ENCODE results near the gene ZNF724. TPM values are rescaled to one million over a fixed set of nuclear protein-coding genes. Genes with fewer than 3 reads are reported as not detected.
A peak's percentile ranks its signal among the peaks of the same experiment; 100 is the strongest.
"Not testable (repeated sequence)": the region's sequence is repeated elsewhere in the genome, so short reads cannot be mapped to it uniquely, and the experiment has no call there.

Gene ZNF724
- total RNA-seq: 10 to 100 TPM; 13.6 to 14.5 TPM

DNA sequence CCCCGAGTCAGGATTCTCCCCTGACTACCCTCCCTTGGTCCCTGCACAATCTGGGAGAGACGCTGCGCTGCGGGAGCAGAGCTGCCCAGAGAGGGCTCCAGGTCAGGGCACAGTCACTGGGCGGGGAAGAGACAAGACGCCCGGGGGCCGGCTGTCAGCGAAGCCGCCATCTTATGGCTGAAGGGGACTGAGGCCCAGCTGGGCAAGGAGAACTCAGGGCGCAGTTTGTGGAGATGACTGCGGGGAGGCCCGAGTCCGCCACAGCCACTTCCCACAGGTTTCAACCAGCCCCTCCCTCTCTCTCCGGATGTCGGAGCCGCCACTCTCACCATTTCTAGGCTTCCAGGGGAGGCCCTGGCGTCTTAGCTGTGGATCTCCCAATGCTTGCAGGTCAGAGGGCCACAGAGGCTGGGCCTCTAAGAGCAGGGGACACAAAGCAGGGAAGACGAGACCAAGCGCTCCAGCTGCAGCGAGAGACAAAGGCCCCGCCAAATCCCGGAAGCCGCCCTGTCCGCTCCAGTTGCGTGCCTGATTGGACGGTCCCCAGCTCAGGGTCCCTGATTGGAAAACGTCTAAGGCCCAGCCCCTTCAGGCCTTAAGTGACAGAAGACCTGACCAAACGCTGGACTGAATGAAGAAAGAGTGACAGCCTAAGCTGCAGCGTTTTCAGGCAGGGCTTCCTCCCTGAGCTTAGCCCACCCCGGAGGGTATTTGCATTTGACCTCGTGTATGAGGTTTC lies at the start of gene ZNF724:
ZNF724 (minus strand) TSS at position 484 of the 739 bp plus-strand sequence; CDS start at position 332, 152 bp downstream.
- no peaks in the 10 kb centered on the region for H3K27me3 Mint-ChIP-seq
- H3K36me3 Mint-ChIP-seq: peaks cover 27% of the 10 kb centered on the region
- peaks cover 9% of the 10 kb centered on the region for H3K4me1 Mint-ChIP-seq (ENCODE audit: low read depth)
- intact Hi-C loops (cut with micrococcal nuclease): loop anchor here (1.0 to 5.0 kb wide), 5 partner anchors 24 to 837 kb away; partner anchors contain the start of genes ZNF254, ZNF681 and ZNF91
- DNase-seq: peak; percentile 94
- peak within 1 kb of the TSS; percentile 94 for H3K4me3 Mint-ChIP-seq
- H3K27ac Mint-ChIP-seq: peak within 1 kb of the TSS; percentile 92
- CTCF ChIA-PET: interaction anchor here (0.6 to 1.3 kb wide), 5 partner anchors 9 to 442 kb away, joined by 3 to 4 read pairs (median 3); no protein-coding TSS in a partner anchor
- POLR2A ChIA-PET: interaction anchor here (0.9 to 3.4 kb wide), 3 partner anchors 24 to 665 kb away, joined by 4 to 35 read pairs (median 15); partner anchors contain the start of genes ZNF726 and ZNF91
- peaks cover 4% of the 10 kb centered on the region for H3K9me3 Mint-ChIP-seq

DNA sequence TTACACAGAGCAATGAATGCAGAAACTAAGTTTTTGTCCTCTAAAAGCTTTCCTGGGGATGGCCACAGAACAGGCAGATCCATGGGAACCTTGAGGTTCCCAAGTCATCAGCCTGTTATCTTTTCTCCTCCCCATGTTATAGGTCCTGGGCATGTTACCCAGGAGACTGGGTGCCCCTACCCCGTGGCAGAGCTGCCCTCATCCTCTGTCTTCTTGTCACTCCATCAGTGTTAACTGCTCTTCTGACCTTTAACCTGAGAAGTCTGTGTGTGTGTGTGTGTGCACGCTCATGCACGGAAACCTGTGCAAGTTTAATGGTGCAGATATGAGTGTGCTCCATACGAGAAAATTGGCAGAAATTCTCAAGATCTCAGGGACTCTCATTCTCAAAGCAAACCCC lies 43.9 kb upstream of the ZNF724 start:
- H3K27me3 Mint-ChIP-seq: no peaks in the 10 kb centered on the region
- H3K4me3 Mint-ChIP-seq: no peak overlapping the region
- peaks cover 3% of the 10 kb centered on the region for H3K9me3 Mint-ChIP-seq
- ChIA-PET CTCF (interaction anchor here (0.6 kb wide), 1 partner anchor 10 kb away, joined by 3 read pairs; no protein-coding TSS in a partner anchor), POLR2A (no interaction called here)
- H3K36me3 Mint-ChIP-seq: no peaks in the 10 kb centered on the region
- no peak for DNase-seq
- no peaks in the 10 kb centered on the region for H3K4me1 Mint-ChIP-seq (ENCODE audit: low read depth)
- intact Hi-C loops (cut with micrococcal nuclease): no loop called here
- H3K27ac Mint-ChIP-seq: no peak overlapping the region

DNA sequence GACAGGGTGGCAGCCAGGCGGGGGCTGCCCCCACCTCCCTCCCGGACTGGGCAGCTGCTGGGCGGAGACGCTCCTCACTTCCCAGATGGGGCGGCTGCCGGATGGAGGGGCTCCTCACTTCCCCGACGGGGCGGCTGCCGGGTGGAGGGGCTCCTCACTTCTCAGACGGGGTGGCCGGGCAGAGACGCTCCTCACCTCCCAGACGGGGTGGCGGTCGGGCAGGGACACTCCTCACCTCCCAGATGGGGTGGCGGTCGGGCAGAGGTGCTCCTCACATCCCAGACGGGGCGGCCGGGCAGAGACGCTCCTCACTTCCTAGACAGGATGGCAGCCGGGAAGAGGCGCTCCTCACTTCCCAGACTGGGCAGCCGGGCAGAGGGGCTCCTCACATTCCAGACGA lies 39.8 kb upstream of the ZNF724 start:
- H3K27me3 Mint-ChIP-seq; DNase-seq; H3K4me1 Mint-ChIP-seq (ENCODE audit: low read depth); H3K27ac Mint-ChIP-seq; intact Hi-C loops (cut with micrococcal nuclease); H3K36me3 Mint-ChIP-seq; H3K9me3 Mint-ChIP-seq; H3K4me3 Mint-ChIP-seq; POLR2A ChIA-PET; CTCF ChIA-PET: not testable (repeated sequence)

DNA sequence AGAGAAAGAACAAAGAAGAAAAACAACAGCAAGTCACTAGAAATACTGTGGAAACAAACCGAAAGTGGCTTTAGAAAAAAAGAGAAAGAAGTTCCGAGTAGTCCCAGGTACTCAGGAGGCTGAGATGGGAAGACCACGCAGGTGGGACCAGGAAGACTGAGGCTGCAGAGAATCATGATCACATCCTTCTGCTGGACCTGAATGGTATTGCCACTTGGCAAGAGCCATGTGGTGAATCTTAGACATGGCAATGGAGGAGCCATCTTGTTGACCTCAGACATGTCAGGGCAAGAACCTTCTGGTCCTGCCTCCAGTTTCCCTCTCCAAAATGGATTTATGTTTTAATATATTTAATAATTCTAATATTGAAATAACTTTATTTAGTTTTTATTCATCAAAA lies 37.4 kb upstream of the ZNF724 start:
- intact Hi-C loops (cut with micrococcal nuclease): no loop called here
- no peak for DNase-seq
- Mint-ChIP-seq H3K4me1 (ENCODE audit: low read depth) (peaks cover 6% of the 10 kb centered on the region), H3K27ac (no peak overlapping the region), H3K4me3 (no peak overlapping the region), H3K9me3 (peaks cover 2% of the 10 kb centered on the region), H3K36me3 (no peaks in the 10 kb centered on the region), H3K27me3 (no peaks in the 10 kb centered on the region)
- ChIA-PET CTCF (no interaction called here), POLR2A (no interaction called here)

DNA sequence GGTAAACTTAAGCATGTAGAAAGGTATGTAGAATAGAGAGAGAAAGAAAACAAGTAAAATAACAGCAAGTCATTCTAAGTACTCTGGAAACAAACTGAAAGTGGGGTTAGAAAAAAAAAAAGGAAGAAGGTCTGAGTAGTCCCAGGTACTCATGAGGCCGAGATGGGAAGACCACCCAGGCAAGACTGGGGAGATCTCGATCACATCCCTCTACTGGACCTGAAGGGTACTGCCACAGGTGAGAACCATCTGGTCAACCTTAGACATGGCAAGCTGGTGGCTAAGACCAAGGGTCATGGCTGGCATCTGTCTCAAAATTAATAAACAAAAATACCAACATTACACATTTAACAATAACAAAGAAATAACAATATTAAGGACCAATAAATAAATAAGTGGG lies 36.3 kb upstream of the ZNF724 start:
- Mint-ChIP-seq H3K36me3 (no peaks in the 10 kb centered on the region), H3K27ac (no peak overlapping the region), H3K4me3 (no peak overlapping the region), H3K4me1 (ENCODE audit: low read depth) (peaks cover 9% of the 10 kb centered on the region), H3K27me3 (no peaks in the 10 kb centered on the region), H3K9me3 (peaks cover 2% of the 10 kb centered on the region)
- DNase-seq: no peak
- POLR2A ChIA-PET: no interaction called here
- intact Hi-C loops (cut with micrococcal nuclease): no loop called here
- CTCF ChIA-PET: no interaction called here

DNA sequence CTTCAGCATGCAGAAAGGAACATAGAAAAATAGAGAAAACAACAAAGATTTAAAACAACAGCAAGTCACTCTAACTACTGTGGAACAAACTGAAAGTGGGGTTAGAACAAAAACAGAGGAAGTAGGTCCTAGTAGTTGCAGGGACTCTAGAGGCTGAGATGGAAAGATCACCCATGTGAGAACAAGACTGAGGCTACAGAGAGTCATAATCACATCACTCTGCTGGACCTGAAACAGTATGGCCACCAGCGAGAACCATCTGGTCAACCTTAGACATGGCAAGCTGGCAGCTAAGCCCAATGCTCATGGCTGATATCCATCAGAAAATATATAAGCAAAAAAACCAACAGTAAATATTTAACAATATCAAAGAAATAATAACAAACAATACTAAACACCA lies 35.8 kb upstream of the ZNF724 start:
- intact Hi-C loops (cut with micrococcal nuclease): no loop called here
- Mint-ChIP-seq H3K4me1 (ENCODE audit: low read depth) (peaks cover 9% of the 10 kb centered on the region), H3K27me3 (no peaks in the 10 kb centered on the region), H3K4me3 (no peak overlapping the region), H3K9me3 (peaks cover 2% of the 10 kb centered on the region), H3K36me3 (no peaks in the 10 kb centered on the region), H3K27ac (no peak overlapping the region)
- no peak for DNase-seq
- ChIA-PET CTCF (no interaction called here), POLR2A (no interaction called here)

DNA sequence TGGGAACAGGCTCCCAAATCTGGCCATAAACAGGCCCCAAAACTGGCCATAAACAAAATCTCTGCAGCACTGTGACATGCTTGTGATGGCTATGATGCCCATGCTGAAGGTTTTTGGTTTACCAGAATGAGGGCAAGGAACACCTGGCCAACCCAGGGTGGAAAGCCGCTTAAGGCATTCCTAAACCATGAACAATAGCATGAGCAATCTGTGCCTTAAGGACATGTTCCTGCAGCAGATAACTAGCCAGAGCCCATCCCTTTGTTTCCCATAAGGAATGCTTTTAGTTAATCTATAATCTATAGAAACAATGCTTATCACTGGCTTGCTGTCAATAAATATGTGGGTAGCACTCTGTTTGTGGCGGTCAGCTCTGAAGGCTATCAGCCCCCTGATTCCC lies 35.1 kb upstream of the ZNF724 start:
- POLR2A ChIA-PET; H3K36me3 Mint-ChIP-seq; intact Hi-C loops (cut with micrococcal nuclease); H3K4me1 Mint-ChIP-seq (ENCODE audit: low read depth); H3K4me3 Mint-ChIP-seq; DNase-seq; H3K27ac Mint-ChIP-seq; H3K27me3 Mint-ChIP-seq; H3K9me3 Mint-ChIP-seq: not testable (repeated sequence)
- CTCF ChIA-PET: interaction anchor here (0.7 kb wide), 1 partner anchor 232 kb away, joined by 3 read pairs; no protein-coding TSS in a partner anchor

DNA sequence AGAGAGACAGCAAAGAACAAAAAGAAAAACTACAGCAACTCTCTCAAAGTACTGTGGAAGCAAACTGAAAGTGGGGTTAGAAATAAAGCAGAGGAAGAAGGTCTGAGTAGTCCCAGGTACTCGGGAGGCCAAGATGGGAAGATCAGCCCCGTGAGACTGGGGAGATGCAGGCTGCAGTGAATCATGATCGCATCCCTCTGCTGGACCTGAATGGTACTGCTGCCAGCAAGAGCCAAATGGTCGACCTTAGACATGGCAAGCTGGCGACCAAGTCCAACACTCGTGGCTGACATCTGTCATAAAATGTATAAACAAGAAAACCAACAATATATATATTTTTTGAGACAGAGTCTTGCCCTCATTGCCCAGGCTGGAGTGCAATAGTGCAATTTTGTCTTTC lies 33.7 kb upstream of the ZNF724 start:
- H3K9me3 Mint-ChIP-seq: peaks cover 2% of the 10 kb centered on the region
- CTCF ChIA-PET: interaction anchor here (0.8 to 3.1 kb wide), 5 partner anchors 10 to 112 kb away, joined by 3 to 18 read pairs (median 4); partner anchors contain the start of genes ZNF724 and ZNF91
- no peaks in the 10 kb centered on the region for H3K36me3 Mint-ChIP-seq
- H3K27ac Mint-ChIP-seq: no peak overlapping the region
- POLR2A ChIA-PET: no interaction called here
- intact Hi-C loops (cut with micrococcal nuclease): no loop called here
- peaks cover 9% of the 10 kb centered on the region for H3K4me1 Mint-ChIP-seq (ENCODE audit: low read depth)
- peak; percentile 78 for DNase-seq
- no peaks in the 10 kb centered on the region for H3K27me3 Mint-ChIP-seq
- H3K4me3 Mint-ChIP-seq: no peak overlapping the region

DNA sequence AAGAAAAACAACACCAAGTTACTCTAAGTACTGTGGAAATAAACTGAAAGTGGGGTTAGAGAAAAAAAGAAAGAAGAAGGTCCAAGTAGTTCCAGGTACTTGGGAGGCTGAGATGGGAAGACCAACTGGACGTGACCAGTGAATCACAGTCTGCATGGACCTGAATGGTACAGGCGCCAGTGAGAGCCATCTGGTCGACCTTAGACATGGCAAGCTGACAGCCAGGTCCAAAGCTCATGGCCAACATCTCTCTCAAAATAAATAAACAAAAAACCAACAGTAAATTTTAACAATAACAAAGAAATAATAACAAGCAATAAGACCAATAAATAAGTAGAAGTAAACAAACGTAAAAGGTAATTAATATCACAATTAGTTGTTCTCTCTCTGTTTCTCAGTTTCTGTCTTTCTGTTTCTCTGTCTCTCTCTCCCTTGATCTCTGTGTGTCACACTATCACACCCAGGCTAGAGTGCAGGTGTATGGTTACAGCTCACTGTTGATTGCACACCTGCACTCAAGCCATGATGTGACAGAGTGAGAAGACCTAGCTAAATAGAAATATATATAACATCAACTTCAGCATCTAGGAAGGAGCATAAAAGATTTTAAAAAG lies 31.6 kb upstream of the ZNF724 start:
- Mint-ChIP-seq H3K36me3 (no peaks in the 10 kb centered on the region), H3K4me3 (no peak overlapping the region), H3K9me3 (peaks cover under 1% of the 10 kb centered on the region), H3K27ac (no peak overlapping the region), H3K4me1 (ENCODE audit: low read depth) (peaks cover 9% of the 10 kb centered on the region), H3K27me3 (no peaks in the 10 kb centered on the region)
- CTCF ChIA-PET: interaction anchor here (3.1 kb wide), 1 partner anchor 8 kb away, joined by 18 read pairs; no protein-coding TSS in a partner anchor
- no peak for DNase-seq
- intact Hi-C loops (cut with micrococcal nuclease): no loop called here
- POLR2A ChIA-PET: no interaction called here

DNA sequence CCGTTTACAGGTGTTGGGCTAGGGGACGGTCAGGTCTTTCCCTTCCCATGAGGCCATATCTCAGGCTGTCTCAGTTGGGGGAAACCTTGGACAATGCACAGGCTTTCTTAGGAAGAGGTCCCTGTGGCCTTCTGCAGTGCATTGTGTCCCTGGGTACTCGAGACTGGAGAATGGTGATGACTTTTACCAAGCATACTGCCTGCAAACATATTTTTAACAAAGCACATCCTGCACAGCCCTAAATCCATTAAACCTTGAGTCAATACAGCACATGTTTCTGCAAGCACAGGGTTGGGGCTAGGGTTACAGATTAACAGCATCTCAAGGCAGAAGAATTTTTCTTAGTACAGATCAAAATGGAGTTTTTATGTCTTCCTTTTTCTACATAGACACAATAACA lies 27.9 kb upstream of the ZNF724 start:
- H3K27me3 Mint-ChIP-seq; H3K4me1 Mint-ChIP-seq (ENCODE audit: low read depth); H3K36me3 Mint-ChIP-seq; CTCF ChIA-PET; H3K4me3 Mint-ChIP-seq; POLR2A ChIA-PET; H3K9me3 Mint-ChIP-seq; H3K27ac Mint-ChIP-seq; DNase-seq: not testable (repeated sequence)
- intact Hi-C loops (cut with micrococcal nuclease): loop anchor here (10.0 kb wide), 1 partner anchor 477 kb away; the partner anchor contains the start of gene ZNF681

DNA sequence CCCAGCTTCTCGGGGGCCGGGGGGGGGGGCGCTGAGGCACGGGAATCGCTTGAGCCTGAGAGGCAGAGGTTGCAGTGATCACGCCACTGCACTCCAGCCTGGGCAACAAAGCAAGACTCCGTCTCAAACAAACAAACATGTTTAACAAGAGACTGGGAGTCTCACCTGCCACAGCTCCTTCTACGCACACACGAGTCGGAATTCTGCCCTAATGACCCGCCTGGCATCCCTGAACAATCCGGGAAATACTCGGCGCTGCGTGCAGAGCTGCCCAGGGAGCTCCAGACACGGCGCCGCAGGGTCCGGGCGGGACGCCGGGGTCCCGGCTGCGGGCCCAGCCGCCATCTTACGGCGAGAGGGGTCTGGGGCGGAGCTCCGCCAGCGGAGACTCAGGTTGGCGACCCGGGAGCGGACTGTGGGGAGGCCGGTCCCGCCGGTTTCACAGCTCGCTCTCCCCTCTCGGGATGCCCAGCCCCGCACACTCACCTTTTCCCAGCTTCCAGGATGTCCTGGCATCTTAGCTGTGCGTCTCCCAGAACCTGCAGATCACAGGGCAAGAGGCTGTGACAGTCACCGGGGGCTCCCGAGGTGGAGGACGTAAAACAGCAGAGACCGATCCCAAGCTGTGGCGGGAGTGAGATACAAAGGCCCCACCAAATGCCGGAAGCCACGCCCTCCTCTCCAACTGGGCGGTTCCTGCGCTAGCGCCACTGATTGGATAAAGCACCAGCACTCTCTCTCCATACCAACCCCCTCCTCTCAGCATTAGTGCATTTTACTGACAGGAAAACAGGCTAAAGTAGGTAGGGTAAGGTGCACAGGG lies 23.6 kb upstream of the ZNF724 start:
- no peaks in the 10 kb centered on the region for H3K27me3 Mint-ChIP-seq
- peak overlapping the region; percentile 91 for H3K4me3 Mint-ChIP-seq
- H3K36me3 Mint-ChIP-seq: peaks cover 17% of the 10 kb centered on the region
- no peaks in the 10 kb centered on the region for H3K9me3 Mint-ChIP-seq
- CTCF ChIA-PET: interaction anchor here (1.4 to 2.7 kb wide), 2 partner anchors 9 to 23 kb away, joined by 4 to 18 read pairs; partner anchors contain the start of gene ZNF724
- POLR2A ChIA-PET: interaction anchor here (0.7 to 2.9 kb wide), 10 partner anchors 10 to 1222 kb away, joined by 3 to 35 read pairs (median 5); partner anchors contain the start of genes ZNF257, ZNF675, ZNF681 and ZNF724
- H3K27ac Mint-ChIP-seq: peak overlapping the region; percentile 89
- DNase-seq: peak; percentile 95
- H3K4me1 Mint-ChIP-seq (ENCODE audit: low read depth): peaks cover 20% of the 10 kb centered on the region
- intact Hi-C loops (cut with micrococcal nuclease): loop anchor here (1.0 to 10.0 kb wide), 6 partner anchors 24 to 760 kb away; partner anchors contain the start of genes ZNF675, ZNF681, ZNF724 and ZNF726
